Mesothelial cell of epicardium (in vitro differentiated cells): Measurements from ENCODE around the gene RYR3. TPM values are rescaled to one million over a fixed set of nuclear protein-coding genes. Genes with fewer than 3 reads are reported as not detected.

Experiments
- DNase-seq, 2 experiments: peaks; one replicate each; pipeline ENCODE4 v3.0.0; 2021; ENCODE audit warnings: low spot score in 2 of 2; ENCODE audit not compliant: unreplicated experiment in 2 of 2
- H3K27ac Mint-ChIP-seq: 2 replicates; pipeline ENCODE4 v1.8.0; 2021; ENCODE audit warnings: mixed read lengths
- H3K27me3 Mint-ChIP-seq: 2 replicates; pipeline ENCODE4 v1.8.0; 2021; ENCODE audit warnings: low read depth, mixed read lengths
- H3K36me3 Mint-ChIP-seq: 2 replicates; pipeline ENCODE4 v1.8.0; 2021; ENCODE audit warnings: mixed read lengths
- H3K4me1 Mint-ChIP-seq: 2 replicates; pipeline ENCODE4 v1.8.0; 2021; ENCODE audit warnings: mixed read lengths
- H3K4me3 Mint-ChIP-seq: 2 replicates; pipeline ENCODE4 v1.8.0; 2021; ENCODE audit warnings: mild to moderate bottlenecking, moderate library complexity, mixed read lengths
- H3K9me3 Mint-ChIP-seq: 2 replicates; pipeline ENCODE4 v1.8.0; 2021; ENCODE audit warnings: mixed read lengths
- total RNA-seq: library from RNA; stranded (reverse); gene quantifications from 3 replicates; pipeline ENCODE4 v1.2.1, GENCODE V29; 2021
- TF ChIP-seq, protein P1 (sequence below): fragments of 200-600 bp; sonication (generic); IDR thresholded peaks from one replicate; pipeline ENCODE4 v1.5.0; 2021; ENCODE audit warnings: antibody characterized with exemption; ENCODE audit not compliant: unreplicated experiment

The RYR3 gene
- total RNA-seq, 1 donor from 2014 or later = 3.8 TPM

GRCh38 chr15:33785366-33785765 is 474.6 kb downstream of the RYR3 start:
- H3K9me3 Mint-ChIP-seq = no peaks in the 10 kb centered on the region
- no peaks in the 10 kb centered on the region for H3K27me3 Mint-ChIP-seq
- H3K4me3 Mint-ChIP-seq = no peak overlapping the region
- TF ChIP-seq, protein P1, sequence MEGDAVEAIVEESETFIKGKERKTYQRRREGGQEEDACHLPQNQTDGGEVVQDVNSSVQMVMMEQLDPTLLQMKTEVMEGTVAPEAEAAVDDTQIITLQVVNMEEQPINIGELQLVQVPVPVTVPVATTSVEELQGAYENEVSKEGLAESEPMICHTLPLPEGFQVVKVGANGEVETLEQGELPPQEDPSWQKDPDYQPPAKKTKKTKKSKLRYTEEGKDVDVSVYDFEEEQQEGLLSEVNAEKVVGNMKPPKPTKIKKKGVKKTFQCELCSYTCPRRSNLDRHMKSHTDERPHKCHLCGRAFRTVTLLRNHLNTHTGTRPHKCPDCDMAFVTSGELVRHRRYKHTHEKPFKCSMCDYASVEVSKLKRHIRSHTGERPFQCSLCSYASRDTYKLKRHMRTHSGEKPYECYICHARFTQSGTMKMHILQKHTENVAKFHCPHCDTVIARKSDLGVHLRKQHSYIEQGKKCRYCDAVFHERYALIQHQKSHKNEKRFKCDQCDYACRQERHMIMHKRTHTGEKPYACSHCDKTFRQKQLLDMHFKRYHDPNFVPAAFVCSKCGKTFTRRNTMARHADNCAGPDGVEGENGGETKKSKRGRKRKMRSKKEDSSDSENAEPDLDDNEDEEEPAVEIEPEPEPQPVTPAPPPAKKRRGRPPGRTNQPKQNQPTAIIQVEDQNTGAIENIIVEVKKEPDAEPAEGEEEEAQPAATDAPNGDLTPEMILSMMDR = no peak
- H3K4me1 Mint-ChIP-seq = no peaks in the 10 kb centered on the region
- H3K36me3 Mint-ChIP-seq = no peaks in the 10 kb centered on the region
- H3K27ac Mint-ChIP-seq = no peak overlapping the region
- DNase-seq = no peak

- Mint-ChIP-seq H3K4me1 (no peaks in the 10 kb centered on the region), H3K9me3 (no peaks in the 10 kb centered on the region), H3K27ac (no peak overlapping the region), H3K4me3 (no peak overlapping the region), H3K36me3 (no peaks in the 10 kb centered on the region), H3K27me3 (no peaks in the 10 kb centered on the region)
- no peak for DNase-seq
- TF ChIP-seq, protein P1 = no peak
These were observed 478.3 kb downstream of the RYR3 start for GRCh38 chr15:33788906-33789540.

- H3K27ac Mint-ChIP-seq = no peak overlapping the region
These were observed 483.7 kb downstream of the RYR3 start for GRCh38 chr15:33794453-33794852.

GRCh38 chr15:33795070-33795469 is 484.3 kb downstream of the RYR3 start:
- Mint-ChIP-seq H3K4me1 (no peaks in the 10 kb centered on the region), H3K9me3 (no peaks in the 10 kb centered on the region), H3K27ac (no peak overlapping the region), H3K27me3 (no peaks in the 10 kb centered on the region), H3K4me3 (no peak overlapping the region), H3K36me3 (no peaks in the 10 kb centered on the region)
- TF ChIP-seq, protein P1 = no peak
- DNase-seq = no peak

More at GRCh38 chr15:33794453-33794852, 483.7 kb downstream of the RYR3 start:
- Mint-ChIP-seq H3K4me3 (no peak overlapping the region), H3K36me3 (no peaks in the 10 kb centered on the region), H3K9me3 (no peaks in the 10 kb centered on the region), H3K27me3 (no peaks in the 10 kb centered on the region), H3K4me1 (no peaks in the 10 kb centered on the region)
- no peak for DNase-seq
- TF ChIP-seq, protein P1 = no peak

GRCh38 chr15:33797651-33798050 is 486.9 kb downstream of the RYR3 start:
- no peak for DNase-seq
- H3K36me3 Mint-ChIP-seq = no peaks in the 10 kb centered on the region
- peaks cover 8% of the 10 kb centered on the region for H3K4me1 Mint-ChIP-seq
- TF ChIP-seq, protein P1 = no peak
- no peak overlapping the region for H3K4me3 Mint-ChIP-seq
- H3K9me3 Mint-ChIP-seq = no peaks in the 10 kb centered on the region
- no peak overlapping the region for H3K27ac Mint-ChIP-seq
- H3K27me3 Mint-ChIP-seq = no peaks in the 10 kb centered on the region
